ENCODE measurements around the gene TRIP12. TPM values are rescaled to one million over a fixed set of nuclear protein-coding genes. Genes with fewer than 3 reads are reported as not detected.
"Not testable (repeated sequence)": the region's sequence is repeated elsewhere in the genome, so short reads cannot be mapped to it uniquely, and the experiment has no call there.

TRIP12 gene
- total RNA-seq, 1 donor from 2014 or later, result 238 TPM

- no peak for DNase-seq
These were observed 160.1 kb downstream of the TRIP12 start for GRCh38 chr2:229761663-229762062.

GRCh38 chr2:229757462-229757861 lies 164.3 kb downstream of the TRIP12 start:
- DNase-seq, result not testable (repeated sequence)

- DNase-seq, result no peak
These were observed 168.7 kb downstream of the TRIP12 start for GRCh38 chr2:229752970-229753729.

- no peak for DNase-seq
These were observed 172.0 kb downstream of the TRIP12 start for GRCh38 chr2:229749779-229750178.

GRCh38 chr2:229748950-229749349 lies 172.9 kb downstream of the TRIP12 start:
- no peak for DNase-seq

- DNase-seq, result not testable (repeated sequence)
These were observed 179.1 kb downstream of the TRIP12 start for GRCh38 chr2:229742691-229743090.

- DNase-seq, result no peak
These were observed 181.5 kb downstream of the TRIP12 start for GRCh38 chr2:229740279-229740678.

- no peak for DNase-seq
These were observed 183.7 kb downstream of the TRIP12 start for GRCh38 chr2:229738024-229738625.

GRCh38 chr2:229734410-229734809 lies 187.4 kb downstream of the TRIP12 start:
- no peak for DNase-seq

- no peak for DNase-seq
These were observed 188.1 kb downstream of the TRIP12 start for GRCh38 chr2:229733611-229734245.

- no peak for DNase-seq
These were observed 188.9 kb downstream of the TRIP12 start for GRCh38 chr2:229732897-229733296.

GRCh38 chr2:229731916-229732315 lies 189.9 kb downstream of the TRIP12 start:
- no peak for DNase-seq

- no peak for DNase-seq
These were observed 190.4 kb downstream of the TRIP12 start for GRCh38 chr2:229731363-229731762.

GRCh38 chr2:229728370-229728769 lies 193.4 kb downstream of the TRIP12 start:
- no peak for DNase-seq

GRCh38 chr2:229726643-229727042 lies 195.2 kb downstream of the TRIP12 start:
- no peak for DNase-seq

- no peak for DNase-seq
These were observed 195.9 kb downstream of the TRIP12 start for GRCh38 chr2:229725716-229726574.

GRCh38 chr2:229723192-229723591 lies 198.6 kb downstream of the TRIP12 start:
- not testable (repeated sequence) for DNase-seq

- DNase-seq, result peak; percentile 15
These were observed 201.7 kb downstream of the TRIP12 start for GRCh38 chr2:229719926-229720647.

GRCh38 chr2:229718057-229718456 lies 203.8 kb downstream of the TRIP12 start:
- DNase-seq, result no peak

- DNase-seq, result peak; percentile 43
These were observed 205.8 kb downstream of the TRIP12 start for GRCh38 chr2:229715895-229716507.

GRCh38 chr2:229714736-229715541 lies 206.9 kb downstream of the TRIP12 start:
- DNase-seq, result peak; percentile 74

Data from dermis blood vessel endothelial cell (primary cell).